ENCODE measurements around the gene AGPS. TPM values are rescaled to one million over a fixed set of nuclear protein-coding genes. Genes with fewer than 3 reads are reported as not detected.

Gene AGPS
- polyA plus RNA-seq, 3 donors = 7.1 to 26.9 (median 16.7) TPM

- H3K27ac ChIP-seq (ENCODE audit: low read depth in 1 of 2, low read length in 2 of 2) = no peak overlapping the region
- no peak overlapping the region for H3K9ac ChIP-seq (ENCODE audit: insufficient read depth, low read length, poor library complexity, severe bottlenecking)
- no CpG with 5 or more reads among the region's 5 CpGs for WGBS (ENCODE audit: insufficient coverage)
- Mint-ChIP-seq H3K36me3 (peaks cover 59 to 75% of the 10 kb centered on the region in 2 donors), H3K4me3 (no peak overlapping the region), H3K4me1 (no peaks in the 10 kb centered on the region), H3K9me3 (peaks cover 4 to 23% (median 10%) of the 10 kb centered on the region in 7 donors), H3K27ac (no peak overlapping the region), H3K27me3 (ENCODE audit: low read depth in 3 of 3) (no peaks in the 10 kb centered on the region)
- peaks cover 3 to 17% of the 10 kb centered on the region in 2 donors for H3K9me3 ChIP-seq (replicated peaks in 1 of 2; ENCODE audit: control insufficient read depth in 1 of 2, insufficient read depth in 1 of 2, low read length in 2 of 2)
- no peak overlapping the region for H2AFZ ChIP-seq (ENCODE audit: insufficient read depth, low read depth, low read length, poor library complexity, severe bottlenecking)
- H3K36me3 ChIP-seq (replicated peaks in 1 of 2; ENCODE audit: control insufficient read depth in 1 of 2, insufficient read depth in 2 of 2, low read length in 2 of 2) = peaks cover 29 to 68% of the 10 kb centered on the region in 2 donors
- no peaks in the 10 kb centered on the region for H3K27me3 ChIP-seq (ENCODE audit: control insufficient read depth in 2 of 2, insufficient read depth in 2 of 2, low read length in 2 of 2)
- no peaks in the 10 kb centered on the region for H3K4me1 ChIP-seq (ENCODE audit: control insufficient read depth in 1 of 2, insufficient read depth in 2 of 2, low read length in 2 of 2)
- H3K4me3 ChIP-seq (replicated peaks in 1 of 3; ENCODE audit: low read depth in 2 of 3, low read length in 3 of 3) = no peak overlapping the region
- intact Hi-C loops (cut with micrococcal nuclease) = no loop called here
- no peaks in the 10 kb centered on the region for H4K20me1 ChIP-seq (ENCODE audit: insufficient read depth, low read length)
- H3K4me2 ChIP-seq (replicated peaks; ENCODE audit: extremely low read depth, low read length, poor library complexity, severe bottlenecking) = no peak overlapping the region
- H3K79me2 ChIP-seq (ENCODE audit: insufficient read depth, low read length) = no peaks in the 10 kb centered on the region
- TF ChIP-seq CTCF (IDR thresholded peaks at IDR 0.05) = no peak
- DNase-seq = no peak
Measured at GRCh38 chr2:177476897-177477296, 84.3 kb downstream of the AGPS start.

- Mint-ChIP-seq H3K4me1 (no peaks in the 10 kb centered on the region), H3K4me3 (no peak overlapping the region), H3K9me3 (peaks cover 0 to 15% (median 4%) of the 10 kb centered on the region in 7 donors), H3K27ac (no peak overlapping the region), H3K27me3 (ENCODE audit: low read depth in 3 of 3) (no peaks in the 10 kb centered on the region), H3K36me3 (peaks cover 51 to 68% of the 10 kb centered on the region in 2 donors)
- Histone ChIP-seq H3K79me2 (ENCODE audit: insufficient read depth, low read length) (no peaks in the 10 kb centered on the region), H3K4me1 (ENCODE audit: control insufficient read depth in 1 of 2, insufficient read depth in 2 of 2, low read length in 2 of 2) (no peaks in the 10 kb centered on the region), H3K4me2 (replicated peaks; ENCODE audit: extremely low read depth, low read length, poor library complexity, severe bottlenecking) (no peak overlapping the region), H3K9ac (ENCODE audit: insufficient read depth, low read length, poor library complexity, severe bottlenecking) (no peak overlapping the region), H2AFZ (ENCODE audit: insufficient read depth, low read depth, low read length, poor library complexity, severe bottlenecking) (no peak overlapping the region), H3K36me3 (replicated peaks in 1 of 2; ENCODE audit: control insufficient read depth in 1 of 2, insufficient read depth in 2 of 2, low read length in 2 of 2) (peaks cover 25 to 61% of the 10 kb centered on the region in 2 donors), H3K9me3 (replicated peaks in 1 of 2; ENCODE audit: control insufficient read depth in 1 of 2, insufficient read depth in 1 of 2, low read length in 2 of 2) (peaks cover 3 to 11% of the 10 kb centered on the region in 2 donors), H4K20me1 (ENCODE audit: insufficient read depth, low read length) (no peaks in the 10 kb centered on the region), H3K27ac (ENCODE audit: low read depth in 1 of 2, low read length in 2 of 2) (no peak overlapping the region), H3K4me3 (replicated peaks in 1 of 3; ENCODE audit: low read depth in 2 of 3, low read length in 3 of 3) (no peak overlapping the region), H3K27me3 (ENCODE audit: control insufficient read depth in 2 of 2, insufficient read depth in 2 of 2, low read length in 2 of 2) (no peaks in the 10 kb centered on the region)
- no peak for TF ChIP-seq CTCF (IDR thresholded peaks at IDR 0.05)
- DNase-seq = no peak
- WGBS (ENCODE audit: insufficient coverage) = no CpG with 5 or more reads among the region's 2 CpGs
- intact Hi-C loops (cut with micrococcal nuclease) = no loop called here
Measured at GRCh38 chr2:177478029-177478428, 85.5 kb downstream of the AGPS start.

All from CD14-positive monocyte (primary cell).